GM21360 (cell line): ENCODE data around the gene MRPL24.
A peak's percentile ranks its signal among the peaks of the same experiment; 100 is the strongest.

Experiments used
- ATAC-seq: cut with Tn5 transposase; IDR thresholded peaks from one replicate; pipeline ENCODE4 v1.9.1; 2021; ENCODE audit warnings: mild to moderate bottlenecking, moderate library complexity; ENCODE audit not compliant: unreplicated experiment

MRPL24 gene

GRCh38 chr1:156744344-156744743 lies 3.5 kb upstream of the MRPL24 start:
- ATAC-seq, result no peak

DNA sequence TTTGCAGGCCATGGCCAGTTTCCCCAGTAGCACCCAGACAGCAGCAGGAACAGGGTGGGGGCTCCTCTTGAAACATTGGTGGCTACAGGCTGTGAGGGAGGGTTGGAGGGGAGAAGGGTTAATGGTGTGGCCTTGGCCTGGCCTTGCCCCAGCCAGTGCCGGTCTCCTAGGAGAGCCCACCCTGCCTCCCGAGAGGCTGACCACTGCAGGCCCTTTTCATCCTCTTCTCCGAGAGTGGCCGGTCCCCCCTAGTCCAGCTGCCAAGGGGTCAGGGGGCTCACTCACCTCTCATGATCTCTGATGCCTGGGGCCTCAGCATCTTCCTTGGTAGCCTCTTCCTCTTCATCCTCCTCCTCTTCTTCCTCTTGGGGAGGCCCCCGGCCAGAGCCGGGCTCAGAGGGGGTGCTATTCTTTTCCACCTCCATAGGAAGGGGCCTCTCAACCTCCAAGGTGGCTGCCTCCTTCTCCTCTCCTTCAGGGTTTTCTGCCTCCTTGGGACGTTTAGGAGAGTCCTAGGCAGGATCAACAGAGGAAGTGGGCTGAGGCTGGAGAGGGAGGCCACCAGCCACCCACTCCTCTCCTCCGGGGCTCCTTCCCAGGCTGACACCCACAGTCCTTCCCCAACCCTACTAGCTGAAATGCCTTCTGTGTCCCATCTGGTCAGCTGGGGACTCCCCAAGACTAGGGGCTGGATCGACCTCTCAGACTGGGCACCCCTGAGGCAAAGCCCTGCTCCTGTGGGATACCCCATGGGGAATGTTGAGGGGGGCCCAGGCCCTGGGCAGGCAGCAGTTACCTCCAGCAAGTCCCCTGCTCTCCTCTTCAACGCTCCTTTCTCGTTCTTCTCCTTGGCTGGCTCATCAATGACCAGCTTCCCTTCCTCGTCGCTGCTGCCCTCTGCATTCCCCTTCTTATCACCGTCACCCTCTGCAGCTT lies 2.7 kb upstream of the MRPL24 start:
- no peak for ATAC-seq

- no peak for ATAC-seq
Observed at GRCh38 chr1:156742801-156743200, 1.9 kb upstream of the MRPL24 start.

DNA sequence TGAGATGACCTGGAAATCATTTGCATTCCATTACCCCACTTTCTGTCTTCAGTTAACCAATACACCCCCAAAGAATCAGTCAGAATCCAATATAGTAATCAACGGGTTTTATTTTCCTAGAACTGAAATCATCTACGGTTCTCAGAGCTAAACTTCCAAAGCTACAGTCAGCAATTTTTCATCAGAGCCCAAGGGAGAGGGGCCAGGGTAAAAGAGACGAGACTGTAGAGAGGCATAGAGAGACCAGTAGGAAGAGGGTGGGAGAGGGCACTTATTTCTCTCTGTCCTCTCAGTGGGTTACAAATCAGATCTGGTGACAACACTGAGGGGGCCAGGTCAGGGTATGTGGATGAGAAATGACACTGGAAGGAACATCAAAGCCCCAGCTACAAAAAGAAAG lies 1.1 kb upstream of the MRPL24 start:
- no peak for ATAC-seq

GRCh38 chr1:156741481-156741983 lies 644 bp upstream of the MRPL24 start:
- no peak for ATAC-seq

DNA sequence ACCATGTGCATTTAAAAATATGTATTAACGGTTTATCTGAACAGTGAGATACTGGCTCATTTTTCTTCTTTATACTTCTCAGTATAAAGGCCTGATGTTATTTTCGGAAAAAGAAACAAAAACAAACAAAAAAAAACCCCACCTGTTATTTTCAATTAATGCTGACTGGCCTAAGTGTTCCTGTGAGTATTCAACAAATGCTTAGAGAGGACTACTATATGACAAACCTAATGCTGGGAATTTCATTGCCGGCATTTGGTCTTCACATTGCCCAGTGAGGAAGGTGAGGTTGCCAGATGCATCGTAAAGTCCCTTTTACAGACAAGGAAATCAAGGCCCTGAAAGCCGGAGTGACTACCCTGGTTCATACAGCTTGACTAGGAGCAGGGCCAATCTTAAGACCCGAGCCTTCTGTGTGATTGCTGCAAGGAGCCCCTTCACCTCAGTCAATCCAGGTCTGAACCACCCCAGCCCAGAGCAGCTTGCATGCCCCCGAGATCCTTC lies 599 bp downstream of the MRPL24 start:
- ATAC-seq, result peak; percentile 12

GRCh38 chr1:156738916-156739315 lies 2.0 kb downstream of the MRPL24 start:
- no peak for ATAC-seq

- ATAC-seq, result no peak
Observed at GRCh38 chr1:156738407-156738806, 2.5 kb downstream of the MRPL24 start.

- no peak for ATAC-seq
Observed at GRCh38 chr1:156733989-156734584, 6.8 kb downstream of the MRPL24 start.

GRCh38 chr1:156728599-156729462 lies 12.1 kb downstream of the MRPL24 start, which contains the start of gene ISG20L2:
ISG20L2 (minus strand) TSS chr1:156728766; CDS start chr1:156727652, 1,114 bp downstream.
- peak; percentile 80 for ATAC-seq

DNA sequence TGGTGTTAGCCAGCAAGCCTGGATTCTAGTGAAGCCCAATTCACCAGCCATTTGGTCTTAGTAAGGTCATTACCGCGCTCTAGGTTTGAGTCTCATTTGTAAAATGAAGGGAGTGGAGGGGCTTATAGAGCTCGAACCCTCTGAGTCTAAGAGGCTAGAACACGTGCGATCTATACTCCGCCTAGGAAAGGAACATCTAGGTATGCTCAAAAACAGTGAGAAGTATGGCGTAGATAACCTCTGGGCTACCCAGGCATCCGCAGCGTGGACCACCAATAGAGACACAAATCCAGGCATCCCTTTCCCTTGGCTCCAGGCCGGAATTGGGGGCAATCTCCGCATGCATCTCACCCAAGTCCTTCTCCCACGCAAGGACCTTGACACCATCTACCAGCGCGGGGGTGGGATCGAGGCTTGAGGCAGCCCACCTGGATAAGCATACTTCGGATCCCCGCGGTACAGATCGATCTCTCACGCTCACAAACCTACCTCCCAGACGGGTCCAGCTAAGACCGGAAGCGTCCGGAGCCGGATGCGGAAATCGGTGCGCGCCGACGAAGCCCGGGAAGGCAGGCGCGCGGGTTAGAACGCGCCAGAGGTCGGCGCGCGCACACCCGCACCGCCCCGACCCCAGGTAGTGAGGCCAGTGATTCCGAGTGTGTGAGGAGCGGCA lies 12.8 kb downstream of the MRPL24 start, which contains the start of gene METTL25B:
Gene METTL25B, plus strand, starts transcription at position 544 of the 673 bp plus-strand sequence. CDS start 636 bp downstream, outside the sequence.
- peak; percentile 35 for ATAC-seq

DNA sequence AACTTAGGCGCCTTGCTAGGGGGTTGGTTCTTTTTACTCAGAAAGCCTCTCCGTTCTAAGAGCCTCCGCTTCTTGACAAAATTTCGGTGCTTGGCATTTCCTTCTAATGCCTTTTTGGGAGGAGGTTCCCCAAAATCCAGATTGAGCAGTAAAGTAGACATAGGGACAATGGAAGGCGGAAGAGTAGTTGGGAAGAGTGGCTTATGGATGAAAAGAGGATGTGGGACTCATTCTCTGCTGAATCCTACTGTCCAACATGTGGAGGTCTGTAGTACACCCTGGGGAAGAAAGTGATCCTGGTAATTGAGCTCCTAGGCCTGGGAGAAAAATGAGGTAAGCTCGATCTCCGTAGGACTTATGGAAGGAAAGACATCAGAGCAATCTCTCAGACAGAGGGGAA lies 13.4 kb downstream of the MRPL24 start:
- no peak for ATAC-seq

DNA sequence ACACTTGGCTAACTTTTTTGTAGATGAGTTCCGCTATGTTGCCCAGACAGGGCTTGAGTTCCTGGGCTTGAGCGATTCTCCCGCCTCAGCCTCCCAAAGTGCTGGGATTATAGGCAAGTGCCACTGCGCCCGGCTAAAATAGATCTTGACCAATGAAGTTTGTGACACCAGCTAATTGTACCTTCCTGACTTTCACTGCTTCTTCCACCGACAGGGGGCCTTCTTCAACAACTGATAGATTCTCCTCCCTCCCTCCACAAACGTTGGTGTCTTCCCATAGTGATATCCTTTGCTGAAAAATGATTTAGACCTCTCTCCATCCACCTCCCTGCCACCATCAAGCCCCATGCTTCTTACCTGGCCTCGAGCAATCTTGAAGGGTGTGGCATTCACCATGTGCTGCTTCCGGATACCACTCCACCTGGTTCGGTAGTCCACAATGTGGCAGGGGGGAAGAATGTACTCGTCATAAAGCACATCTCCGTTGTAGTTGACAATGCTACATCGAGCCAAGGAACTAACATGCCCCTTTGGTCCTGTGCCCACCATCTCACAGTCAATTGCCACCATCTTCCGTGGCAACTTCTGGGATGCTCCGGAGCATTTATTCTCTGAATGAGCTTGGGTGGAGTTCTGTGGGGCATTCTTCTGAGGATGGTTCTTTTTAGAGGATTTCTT lies 14.2 kb downstream of the MRPL24 start:
- ATAC-seq, result no peak

- peak; percentile 34 for ATAC-seq
Observed at GRCh38 chr1:156725683-156726280, 15.1 kb downstream of the MRPL24 start.

GRCh38 chr1:156721535-156721934 lies 19.4 kb downstream of the MRPL24 start:
- no peak for ATAC-seq

- no peak for ATAC-seq
Observed at GRCh38 chr1:156721131-156721530, 19.8 kb downstream of the MRPL24 start.

DNA sequence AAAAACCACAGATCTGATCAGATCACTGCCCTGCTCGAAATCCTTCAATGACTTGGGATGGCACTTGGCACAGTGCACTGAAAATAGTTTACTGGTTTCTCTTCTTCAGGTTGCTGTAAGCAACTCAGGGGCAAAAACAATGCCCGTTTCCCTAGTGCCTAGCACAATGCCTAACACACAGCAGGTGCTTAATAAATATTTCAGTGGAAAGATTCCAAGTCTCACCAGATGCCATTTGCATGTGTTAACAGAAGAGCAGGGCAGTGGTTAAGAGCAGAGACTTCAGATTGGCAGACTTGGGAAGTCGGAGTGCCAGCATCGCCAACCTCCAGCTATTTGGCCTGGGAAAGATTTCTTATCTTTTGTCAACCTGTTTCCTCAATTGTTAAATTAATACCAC lies 23.5 kb downstream of the MRPL24 start:
- no peak for ATAC-seq

GRCh38 chr1:156714830-156715229 lies 26.1 kb downstream of the MRPL24 start:
- no peak for ATAC-seq

DNA sequence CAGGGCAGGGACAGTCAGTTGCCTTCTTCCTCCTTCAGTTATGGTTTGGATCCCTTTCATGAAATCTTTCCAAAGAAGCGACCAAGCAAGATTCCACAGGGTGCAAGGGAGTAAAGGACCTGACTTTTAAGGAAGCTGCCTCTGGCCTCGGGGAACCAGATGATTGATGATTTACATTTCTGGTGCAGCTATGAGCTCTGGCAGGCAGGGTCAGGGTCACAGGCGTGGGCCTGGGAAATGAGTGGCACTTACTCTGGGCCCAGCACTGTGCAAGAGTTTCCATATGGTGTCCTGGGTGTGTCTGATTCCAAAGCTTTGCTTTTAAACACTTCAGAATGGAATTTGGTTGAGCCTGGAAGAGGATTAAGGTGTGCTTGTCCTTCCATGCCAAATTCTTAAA lies 28.3 kb downstream of the MRPL24 start:
- no peak for ATAC-seq
